Colonic mucosa (tissue), 4 donors: ENCODE data around the gene PDS5A. TPM values are rescaled to one million over a fixed set of nuclear protein-coding genes. Genes with fewer than 3 reads are reported as not detected.
"Not testable (repeated sequence)": the region's sequence is repeated elsewhere in the genome, so short reads cannot be mapped to it uniquely, and the experiment has no call there.

Source experiments
- DNase-seq: peaks from one replicate; pipeline ENCODE4 v3.0.0-alpha.2; 2020
- H3K27ac ChIP-seq: fragments of 200-600 bp; one replicate; pipeline ENCODE4 v1.8.0; 2021
- H3K27me3 ChIP-seq: fragments of 200-600 bp; one replicate; pipeline ENCODE4 v1.8.0; 2021
- H3K36me3 ChIP-seq: fragments of 200-600 bp; one replicate; pipeline ENCODE4 v1.8.0; 2021
- H3K4me1 ChIP-seq: fragments of 200-600 bp; one replicate; pipeline ENCODE4 v1.8.0; 2021; ENCODE audit warnings: mild to moderate bottlenecking
- H3K4me3 ChIP-seq: fragments of 200-600 bp; one replicate; pipeline ENCODE4 v1.8.0; 2021
- H3K9ac ChIP-seq, 2 donors: one replicate each; pipeline ENCODE4 v1.7.0; 2013; ENCODE audit warnings: control low read depth in 2 of 2, low read depth in 2 of 2, low read length in 2 of 2
- H3K9me3 ChIP-seq: fragments of 200-600 bp; one replicate; pipeline ENCODE4 v1.8.0; 2021
- CTCF ChIP-seq: fragments of 200-600 bp; IDR thresholded peaks from one replicate; pipeline ENCODE4 v1.8.0; 2022; ENCODE audit warnings: antibody characterized with exemption, mild to moderate bottlenecking
- intact Hi-C: fragments of 100-400 bp; cut with DNase I; formaldehyde crosslinking; loops from one replicate; pipeline ENCODE4 v1.14.1; 2022
- total RNA-seq, 2 donors: library from RNA; stranded (reverse); fragmentation: NEBNext Ultra II Directional in 1 of 2; extraction: Animal tissue kit (Norgen Biotek cat#: 25700) in 1 of 2; gene quantifications; one replicate each; pipeline ENCODE4 v1.2.1, GENCODE V29; 2021
- donor health status: healthy.
- donor health status: DM: no; HTN: no; CAD: no.
- donor health status: DM: no; HTN: no; CAD: no.

The PDS5A gene
- total RNA-seq, 2 donors from 2014 or later, result 63.8 to 68.0 TPM

GRCh38 chr4:39814403-39815185 lies 163.1 kb downstream of the PDS5A start:
- Histone ChIP-seq H3K9me3 (no peaks in the 10 kb centered on the region), H3K36me3 (no peaks in the 10 kb centered on the region), H3K27me3 (no peaks in the 10 kb centered on the region), H3K27ac (no peak overlapping the region), H3K9ac (no peak overlapping the region), H3K4me1 (no peaks in the 10 kb centered on the region), H3K4me3 (no peak overlapping the region)
- no peak for DNase-seq
- TF ChIP-seq CTCF, result no peak
- intact Hi-C loops, result no loop called here

GRCh38 chr4:39813761-39814160 lies 163.9 kb downstream of the PDS5A start:
- DNase-seq, H3K36me3 ChIP-seq, H3K27me3 ChIP-seq, H3K9ac ChIP-seq, H3K9me3 ChIP-seq, H3K27ac ChIP-seq, H3K4me3 ChIP-seq, intact Hi-C loops, H3K4me1 ChIP-seq: not testable (repeated sequence)

- H3K27me3 ChIP-seq, intact Hi-C loops, DNase-seq, H3K4me3 ChIP-seq, H3K9ac ChIP-seq, H3K9me3 ChIP-seq, H3K27ac ChIP-seq, H3K4me1 ChIP-seq, H3K36me3 ChIP-seq: not testable (repeated sequence)
Observed at GRCh38 chr4:39813033-39813432, 164.7 kb downstream of the PDS5A start.

GRCh38 chr4:39812500-39812899 lies 165.2 kb downstream of the PDS5A start:
- intact Hi-C loops, result no loop called here
- no peak for TF ChIP-seq CTCF
- H3K27me3 ChIP-seq, result no peaks in the 10 kb centered on the region
- no peaks in the 10 kb centered on the region for H3K36me3 ChIP-seq
- no peak overlapping the region for H3K27ac ChIP-seq
- no peak overlapping the region for H3K9ac ChIP-seq
- H3K4me3 ChIP-seq, result no peak overlapping the region
- H3K4me1 ChIP-seq, result no peaks in the 10 kb centered on the region
- H3K9me3 ChIP-seq, result no peaks in the 10 kb centered on the region
- no peak for DNase-seq

- H3K27ac ChIP-seq, result no peak overlapping the region
- H3K9me3 ChIP-seq, result no peaks in the 10 kb centered on the region
- H3K4me3 ChIP-seq, result no peak overlapping the region
- DNase-seq, result no peak
- no peak for TF ChIP-seq CTCF
- intact Hi-C loops, result no loop called here
- no peaks in the 10 kb centered on the region for H3K4me1 ChIP-seq
- no peak overlapping the region for H3K9ac ChIP-seq
- H3K27me3 ChIP-seq, result no peaks in the 10 kb centered on the region
- no peaks in the 10 kb centered on the region for H3K36me3 ChIP-seq
Observed at GRCh38 chr4:39808231-39808749, 169.4 kb downstream of the PDS5A start.

GRCh38 chr4:39802005-39802404 lies 175.7 kb downstream of the PDS5A start:
- no peaks in the 10 kb centered on the region for H3K9me3 ChIP-seq
- H3K27ac ChIP-seq, result no peak overlapping the region
- H3K9ac ChIP-seq, result no peak overlapping the region
- H3K27me3 ChIP-seq, result no peaks in the 10 kb centered on the region
- intact Hi-C loops, result no loop called here
- no peak for DNase-seq
- H3K36me3 ChIP-seq, result no peaks in the 10 kb centered on the region
- no peak for TF ChIP-seq CTCF
- no peak overlapping the region for H3K4me3 ChIP-seq
- H3K4me1 ChIP-seq, result no peaks in the 10 kb centered on the region

- H3K9ac ChIP-seq, H3K27me3 ChIP-seq, H3K9me3 ChIP-seq, intact Hi-C loops, DNase-seq, H3K27ac ChIP-seq, H3K4me3 ChIP-seq, H3K36me3 ChIP-seq, H3K4me1 ChIP-seq: not testable (repeated sequence)
Observed at GRCh38 chr4:39792976-39793375, 184.7 kb downstream of the PDS5A start.
